ENCODE results near the gene CAMKMT. TPM values are rescaled to one million over a fixed set of nuclear protein-coding genes. Genes with fewer than 3 reads are reported as not detected.

The CAMKMT gene
- total RNA-seq, 4 donors from 2014 or later: 2.9 to 18.8 (median 11.2) TPM

GRCh38 chr2:44348400-44348799, 13.3 kb upstream of the CAMKMT start:
- peaks cover 9% of the 10 kb centered on the region in 2 donors for H3K4me1 ChIP-seq
- no peaks in the 10 kb centered on the region for H3K36me3 ChIP-seq
- peak overlapping the region; percentile 38 to 64 for H3K27ac ChIP-seq
- peak; percentile 27 to 28 for DNase-seq
- no peaks in the 10 kb centered on the region for H3K9me3 ChIP-seq
- H3K27me3 ChIP-seq: no peaks in the 10 kb centered on the region
- intact Hi-C loops (cut with DNase I; ENCODE audit: low total_unique reads): no loop called here
- no peak for TF ChIP-seq POLR2A (IDR thresholded peaks at IDR 0.05)
- TF ChIP-seq CTCF (IDR thresholded peaks at IDR 0.05): no peak
- H3K4me3 ChIP-seq: no peak overlapping the region

GRCh38 chr2:44349506-44349905, 12.2 kb upstream of the CAMKMT start:
- DNase-seq: no peak
- H3K4me1 ChIP-seq: peaks cover 9% of the 10 kb centered on the region in 2 donors
- no peaks in the 10 kb centered on the region for H3K36me3 ChIP-seq
- H3K4me3 ChIP-seq: no peak overlapping the region
- no peaks in the 10 kb centered on the region for H3K27me3 ChIP-seq
- intact Hi-C loops (cut with DNase I; ENCODE audit: low total_unique reads): no loop called here
- H3K9me3 ChIP-seq: no peaks in the 10 kb centered on the region
- peak overlapping the region in 1 of 2 donors; percentile 64 for H3K27ac ChIP-seq
- no peak for TF ChIP-seq CTCF (IDR thresholded peaks at IDR 0.05)
- TF ChIP-seq POLR2A (IDR thresholded peaks at IDR 0.05): no peak

GRCh38 chr2:44351088-44351487, 10.7 kb upstream of the CAMKMT start:
- TF ChIP-seq POLR2A (IDR thresholded peaks at IDR 0.05) (no peak), CTCF (IDR thresholded peaks at IDR 0.05) (no peak)
- Histone ChIP-seq H3K9me3 (no peaks in the 10 kb centered on the region), H3K36me3 (no peaks in the 10 kb centered on the region), H3K4me1 (peaks cover 9% of the 10 kb centered on the region in 2 donors), H3K27me3 (no peaks in the 10 kb centered on the region), H3K27ac (peak overlapping the region in 1 of 2 donors; percentile 10), H3K4me3 (no peak overlapping the region)
- intact Hi-C loops (cut with DNase I; ENCODE audit: low total_unique reads): no loop called here
- DNase-seq: no peak

GRCh38 chr2:44351676-44352075, 10.1 kb upstream of the CAMKMT start:
- Histone ChIP-seq H3K4me3 (no peak overlapping the region), H3K27ac (peak overlapping the region in 1 of 2 donors; percentile 10), H3K36me3 (no peaks in the 10 kb centered on the region), H3K4me1 (peaks cover 9% of the 10 kb centered on the region in 2 donors), H3K27me3 (no peaks in the 10 kb centered on the region), H3K9me3 (no peaks in the 10 kb centered on the region)
- no peak for TF ChIP-seq POLR2A (IDR thresholded peaks at IDR 0.05)
- intact Hi-C loops (cut with DNase I; ENCODE audit: low total_unique reads): no loop called here
- no peak for DNase-seq

GRCh38 chr2:44352510-44352909, 9.2 kb upstream of the CAMKMT start:
- H3K4me3 ChIP-seq: no peak overlapping the region
- no peaks in the 10 kb centered on the region for H3K27me3 ChIP-seq
- H3K9me3 ChIP-seq: no peaks in the 10 kb centered on the region
- no peaks in the 10 kb centered on the region for H3K36me3 ChIP-seq
- TF ChIP-seq POLR2A (IDR thresholded peaks at IDR 0.05) (no peak), CTCF (IDR thresholded peaks at IDR 0.05) (no peak)
- peaks cover 5 to 9% of the 10 kb centered on the region in 2 donors for H3K4me1 ChIP-seq
- no peak for DNase-seq
- H3K27ac ChIP-seq: no peak overlapping the region
- intact Hi-C loops (cut with DNase I; ENCODE audit: low total_unique reads): no loop called here

- Histone ChIP-seq H3K4me1 (peaks cover 5 to 12% of the 10 kb centered on the region in 2 donors), H3K27ac (no peak overlapping the region), H3K9me3 (no peaks in the 10 kb centered on the region), H3K27me3 (no peaks in the 10 kb centered on the region), H3K4me3 (no peak overlapping the region), H3K36me3 (no peaks in the 10 kb centered on the region)
- intact Hi-C loops (cut with DNase I; ENCODE audit: low total_unique reads): no loop called here
- no peak for DNase-seq
- TF ChIP-seq CTCF (IDR thresholded peaks at IDR 0.05) (no peak), POLR2A (IDR thresholded peaks at IDR 0.05) (no peak)
These were observed 7.0 kb upstream of the CAMKMT start for GRCh38 chr2:44354761-44355160.
